ENCODE measurements around the gene CLPSL2.

- TF ChIP-seq POLR2A (IDR thresholded peaks at IDR 0.05; ENCODE audit: low read depth, low read length) (no peak), TAF1 (IDR thresholded peaks at IDR 0.05; ENCODE audit: borderline replicate concordance, low read depth, low read length) (no peak)
Measured at GRCh38 chr6:35754452-35755277, 21.7 kb upstream of the CLPSL2 start.

All from GM12892 (cell line).